IMR-90 (cell line): Measurements from ENCODE around the gene KLF16. TPM values are rescaled to one million over a fixed set of nuclear protein-coding genes. Genes with fewer than 3 reads are reported as not detected.

Experiments
- ATAC-seq: fragments of 200-7000 bp; cut with Tn5 transposase; 2 replicates; pipeline ENCODE4 v1.9.1; 2020; ENCODE audit warnings: low read depth, mild to moderate bottlenecking, moderate library complexity
- BruUV-seq: library from RNA; stranded (reverse); fragments of 400-500 nt; replicated peaks from 2 replicates; lab custom pipeline; 2021; lab: Mats Ljungman, UMichigan
- CTCF ChIA-PET: fragments of 300-600 bp; formaldehyde crosslinking; extraction: SDS; loops from one replicate; lab custom pipeline; 2021; ENCODE audit warnings: antibody characterized with exemption; lab: Yijun Ruan, JAX
- POLR2A ChIA-PET: fragments of 300-600 bp; sonication (Branson Sonifier 250); formaldehyde crosslinking; loops from one replicate; lab custom pipeline; 2022; ENCODE audit warnings: antibody characterized with exemption; ENCODE audit not compliant: unreplicated experiment; lab: Charles Lee
- DNase-seq: peaks from one replicate; pipeline ENCODE4 v3.0.0; 2013
- H2AFZ ChIP-seq: replicated peaks from 2 replicates; pipeline ENCODE3; 2013; ENCODE audit warnings: low read length, mild to moderate bottlenecking; ENCODE audit not compliant: poor library complexity
- H2AK5ac ChIP-seq: 2 replicates; pipeline ENCODE4 v1.6.1; 2013; ENCODE audit warnings: low read depth, low read length, inconsistent platforms
- H2AK9ac ChIP-seq: replicated peaks from 2 replicates; pipeline ENCODE3; 2013; ENCODE audit warnings: mild to moderate bottlenecking, low read depth, low read length, moderate library complexity; ENCODE audit not compliant: poor library complexity
- H2BK120ac ChIP-seq: 2 replicates; pipeline ENCODE4 v1.6.1; 2013; ENCODE audit warnings: low read depth, low read length, inconsistent platforms
- H2BK15ac ChIP-seq: 3 replicates; pipeline ENCODE4 v1.6.1; 2013; ENCODE audit warnings: low read depth, low read length, inconsistent platforms
- H2BK20ac ChIP-seq: 2 replicates; pipeline ENCODE4 v1.6.1; 2013; ENCODE audit warnings: low read depth, mild to moderate bottlenecking, inconsistent platforms, low read length, moderate library complexity
- H2BK5ac ChIP-seq: 2 replicates; pipeline ENCODE4 v1.6.1; 2013; ENCODE audit warnings: mild to moderate bottlenecking, low read depth, low read length, inconsistent platforms; ENCODE audit not compliant: poor library complexity, severe bottlenecking
- H3K14ac ChIP-seq: replicated peaks from 2 replicates; pipeline ENCODE4 v1.6.1; 2013; ENCODE audit warnings: low read depth, low read length, inconsistent platforms
- H3K18ac ChIP-seq: 2 replicates; pipeline ENCODE4 v1.6.1; 2013; ENCODE audit warnings: low read depth, low read length, control low read depth
- H3K23ac ChIP-seq: 2 replicates; pipeline ENCODE4 v1.6.1; 2013; ENCODE audit warnings: low read depth, low read length, inconsistent platforms
- H3K27ac ChIP-seq: 2 replicates; pipeline ENCODE4 v1.5.1; 2013; ENCODE audit warnings: mild to moderate bottlenecking, control low read depth, low read length; ENCODE audit not compliant: insufficient read depth
- H3K27me3 ChIP-seq: 2 replicates; pipeline ENCODE4 v1.6.1; 2013; ENCODE audit warnings: low read length; ENCODE audit not compliant: control insufficient read depth, insufficient read depth
- H3K36me3 ChIP-seq: 2 replicates; pipeline ENCODE4 v1.6.1; 2013; ENCODE audit warnings: low read length, mixed read lengths; ENCODE audit not compliant: control insufficient read depth, insufficient read depth
- H3K4ac ChIP-seq: 2 replicates; pipeline ENCODE4 v1.6.1; 2013; ENCODE audit warnings: low read depth, low read length, inconsistent platforms
- H3K4me1 ChIP-seq: 2 replicates; pipeline ENCODE4 v1.6.1; 2013; ENCODE audit warnings: low read length, mixed read lengths; ENCODE audit not compliant: control insufficient read depth, insufficient read depth
- H3K4me2 ChIP-seq: 2 replicates; pipeline ENCODE4 v1.6.1; 2013; ENCODE audit warnings: low read depth, mild to moderate bottlenecking, control low read depth, low read length, moderate library complexity
- H3K4me3 ChIP-seq: 2 replicates; pipeline ENCODE4 v1.5.1; 2013; ENCODE audit warnings: low read depth, mild to moderate bottlenecking, control low read depth, low read length, moderate library complexity; ENCODE audit not compliant: insufficient read depth
- H3K56ac ChIP-seq: 2 replicates; pipeline ENCODE4 v1.6.1; 2013; ENCODE audit warnings: low read length, inconsistent platforms; ENCODE audit not compliant: insufficient read depth; ENCODE audit errors: extremely low read depth
- H3K79me1 ChIP-seq, 2 experiments: 2 replicates each; pipeline ENCODE4 v1.6.1; 2013; ENCODE audit warnings: low read length in 2 of 2, inconsistent platforms in 1 of 2, low read depth in 1 of 2
- H3K9ac ChIP-seq: 2 replicates; pipeline ENCODE4 v1.6.1; 2013; ENCODE audit warnings: low read depth, low read length, control low read depth
- H3K9me1 ChIP-seq: 2 replicates; pipeline ENCODE4 v1.6.1; 2013; ENCODE audit warnings: low read length, inconsistent platforms; ENCODE audit not compliant: insufficient read depth
- H3K9me3 ChIP-seq: 2 replicates; pipeline ENCODE4 v1.6.1; 2013; ENCODE audit warnings: low read length; ENCODE audit not compliant: control insufficient read depth, insufficient read depth
- H4K20me1 ChIP-seq: 2 replicates; pipeline ENCODE4 v1.6.1; 2013; ENCODE audit warnings: low read length, inconsistent platforms; ENCODE audit not compliant: insufficient read depth
- H4K5ac ChIP-seq: 2 replicates; pipeline ENCODE4 v1.6.1; 2013; ENCODE audit warnings: mild to moderate bottlenecking, low read depth, low read length, control low read depth
- H4K8ac ChIP-seq, 2 experiments: 2 replicates each; pipeline ENCODE4 v1.6.1; 2013; ENCODE audit warnings: low read depth in 2 of 2, low read length in 2 of 2, control low read depth in 1 of 2, inconsistent platforms in 1 of 2
- H4K91ac ChIP-seq: 2 replicates; pipeline ENCODE4 v1.6.1; 2013; ENCODE audit warnings: low read depth, low read length, inconsistent platforms; ENCODE audit not compliant: insufficient read depth
- CEBPB ChIP-seq: IDR thresholded peaks from 2 replicates; pipeline ENCODE4 v1.6.1; 2012; ENCODE audit warnings: low read depth, low read length, improper control_type of control experiment
- FOS ChIP-seq: fragments of 150-350 bp; IDR thresholded peaks from 2 replicates; pipeline ENCODE4 v1.6.1; 2016; ENCODE audit warnings: low read depth, low read length
- MAFK ChIP-seq: IDR thresholded peaks from 2 replicates; pipeline ENCODE4 v1.6.1; 2012; ENCODE audit warnings: low read depth, low read length, improper control_type of control experiment
- MXI1 ChIP-seq: IDR thresholded peaks from 2 replicates; pipeline ENCODE4 v1.6.1; 2012; ENCODE audit warnings: low read depth, mild to moderate bottlenecking, low read length, moderate library complexity, borderline replicate concordance
- POLR2A ChIP-seq: IDR thresholded peaks from 2 replicates; pipeline ENCODE4 v1.6.1; 2012; ENCODE audit warnings: mild to moderate bottlenecking, low read depth, low read length
- RCOR1 ChIP-seq: IDR thresholded peaks from 2 replicates; pipeline ENCODE4 v1.6.1; 2012; ENCODE audit warnings: mild to moderate bottlenecking, low read length, improper control_type of control experiment; ENCODE audit not compliant: insufficient replicate concordance
- RFX5 ChIP-seq: IDR thresholded peaks from 2 replicates; pipeline ENCODE4 v1.8.0; 2012; ENCODE audit warnings: low read depth, mild to moderate bottlenecking, low read length, moderate library complexity
- SMC3 ChIP-seq: fragments of 150-350 bp; IDR thresholded peaks from 2 replicates; pipeline ENCODE4 v1.6.1; 2016; ENCODE audit warnings: low read depth, mild to moderate bottlenecking, antibody characterized with exemption, low read length, moderate library complexity
- WGBS, 2 experiments: methylation state at CpG; one replicate each; pipeline versions ENCODE4 v1.1.5 to v1.1.7; 2013; ENCODE audit warnings: missing lambda C conversion rate in 2 of 2; ENCODE audit not compliant: insufficient read length in 1 of 2; ENCODE audit errors: extremely low coverage in 2 of 2; 5-methylcytosine and 5-hydroxymethylcytosine counted together
- dilution Hi-C: fragments of 300-500 bp; cut with HindIII; formaldehyde crosslinking; loops from one replicate; pipeline ENCODE4 v1.14.3; 2018; ENCODE audit warnings: low sequenced_read_pairs; ENCODE audit not compliant: unreplicated experiment
- in situ Hi-C: fragments of 300-500 bp; cut with MboI; formaldehyde crosslinking; loops from 3 replicates; pipeline ENCODE4 v1.14.3; 2019; ENCODE audit warnings: low sequenced_read_pairs, inconsistent platforms, mixed read lengths
- intact Hi-C: fragments of 100-400 bp; cut with micrococcal nuclease; formaldehyde crosslinking; loops from 2 replicates; pipeline ENCODE4 v1.10.0; 2022
- polyA plus RNA-seq, 3 experiments: library from polyadenylated mRNA; depleted of rRNA; stranded (reverse); fragments of >200 nt; gene quantifications; 2 replicates each; pipeline ENCODE4 v1.2.3, GENCODE V29; 2012; ENCODE audit warnings: low replicate concordance in 1 of 3
- total RNA-seq: library from RNA; depleted of rRNA; stranded (reverse); fragments of >200 nt; gene quantifications from 2 replicates; pipeline ENCODE4 v1.2.3, GENCODE V29; 2012
- TF ChIP-seq, protein P1 (sequence below): fragments of 150-350 bp; IDR thresholded peaks from 2 replicates; pipeline ENCODE4 v1.6.1; 2017; ENCODE audit warnings: mild to moderate bottlenecking, antibody characterized with exemption, low read length, low read depth
- TF ChIP-seq, protein P2 (sequence below): conservative IDR thresholded peaks from 2 replicates; pipeline ENCODE4 v1.5.1; 2012; ENCODE audit warnings: mild to moderate bottlenecking, low read depth, low read length, improper control_type of control experiment
- TF ChIP-seq, protein P3 (sequence below): fragments of 150-350 bp; IDR thresholded peaks from 2 replicates; pipeline ENCODE4 v1.6.1; 2016; ENCODE audit warnings: low read depth, mild to moderate bottlenecking, low read length, moderate library complexity, borderline replicate concordance

The KLF16 gene
- total and polyA plus RNA-seq, 2 of the 4 experiments (the other 2 are of a cell fraction), result 0.90 to 13.1 TPM

GRCh38 chr19:1836458-1837221, 26.7 kb downstream of the KLF16 start:
- peaks cover 3% of the 10 kb centered on the region for H3K36me3 ChIP-seq
- no peak overlapping the region for H2AFZ ChIP-seq
- ATAC-seq, result no peak
- no peaks in the 10 kb centered on the region for H3K4me1 ChIP-seq
- no peak overlapping the region for H3K4me2 ChIP-seq
- H3K23ac ChIP-seq, result no peak overlapping the region
- H2AK9ac ChIP-seq, result no peak overlapping the region
- no peak overlapping the region for H3K4ac ChIP-seq
- WGBS, 2 experiments, result 100% methylated on average over 5 of the region's 31 CpGs; no CpG with 5 or more reads in 1 of the 2 experiments
- H2AK5ac ChIP-seq, result no peak overlapping the region
- H2BK120ac ChIP-seq, result no peak overlapping the region
- DNase-seq, result no peak
- no peak overlapping the region for H3K14ac ChIP-seq
- peaks cover 18 to 74% of the 10 kb centered on the region in 2 experiments for H3K79me1 ChIP-seq
- no TSS peak for BruUV-seq
- H4K8ac ChIP-seq, result no peak overlapping the region
- no peak for TF ChIP-seq MXI1
- TF ChIP-seq POLR2A, result no peak
- TF ChIP-seq SMC3, result no peak
- TF ChIP-seq CEBPB, result no peak
- TF ChIP-seq FOS, result no peak
- TF ChIP-seq RFX5, result no peak
- no peak for TF ChIP-seq RCOR1
- no peak for TF ChIP-seq MAFK
- TF ChIP-seq, protein P1, sequence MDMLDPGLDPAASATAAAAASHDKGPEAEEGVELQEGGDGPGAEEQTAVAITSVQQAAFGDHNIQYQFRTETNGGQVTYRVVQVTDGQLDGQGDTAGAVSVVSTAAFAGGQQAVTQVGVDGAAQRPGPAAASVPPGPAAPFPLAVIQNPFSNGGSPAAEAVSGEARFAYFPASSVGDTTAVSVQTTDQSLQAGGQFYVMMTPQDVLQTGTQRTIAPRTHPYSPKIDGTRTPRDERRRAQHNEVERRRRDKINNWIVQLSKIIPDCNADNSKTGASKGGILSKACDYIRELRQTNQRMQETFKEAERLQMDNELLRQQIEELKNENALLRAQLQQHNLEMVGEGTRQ, result no peak
- TF ChIP-seq, protein P2, sequence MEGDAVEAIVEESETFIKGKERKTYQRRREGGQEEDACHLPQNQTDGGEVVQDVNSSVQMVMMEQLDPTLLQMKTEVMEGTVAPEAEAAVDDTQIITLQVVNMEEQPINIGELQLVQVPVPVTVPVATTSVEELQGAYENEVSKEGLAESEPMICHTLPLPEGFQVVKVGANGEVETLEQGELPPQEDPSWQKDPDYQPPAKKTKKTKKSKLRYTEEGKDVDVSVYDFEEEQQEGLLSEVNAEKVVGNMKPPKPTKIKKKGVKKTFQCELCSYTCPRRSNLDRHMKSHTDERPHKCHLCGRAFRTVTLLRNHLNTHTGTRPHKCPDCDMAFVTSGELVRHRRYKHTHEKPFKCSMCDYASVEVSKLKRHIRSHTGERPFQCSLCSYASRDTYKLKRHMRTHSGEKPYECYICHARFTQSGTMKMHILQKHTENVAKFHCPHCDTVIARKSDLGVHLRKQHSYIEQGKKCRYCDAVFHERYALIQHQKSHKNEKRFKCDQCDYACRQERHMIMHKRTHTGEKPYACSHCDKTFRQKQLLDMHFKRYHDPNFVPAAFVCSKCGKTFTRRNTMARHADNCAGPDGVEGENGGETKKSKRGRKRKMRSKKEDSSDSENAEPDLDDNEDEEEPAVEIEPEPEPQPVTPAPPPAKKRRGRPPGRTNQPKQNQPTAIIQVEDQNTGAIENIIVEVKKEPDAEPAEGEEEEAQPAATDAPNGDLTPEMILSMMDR, result no peak
- TF ChIP-seq, protein P3, sequence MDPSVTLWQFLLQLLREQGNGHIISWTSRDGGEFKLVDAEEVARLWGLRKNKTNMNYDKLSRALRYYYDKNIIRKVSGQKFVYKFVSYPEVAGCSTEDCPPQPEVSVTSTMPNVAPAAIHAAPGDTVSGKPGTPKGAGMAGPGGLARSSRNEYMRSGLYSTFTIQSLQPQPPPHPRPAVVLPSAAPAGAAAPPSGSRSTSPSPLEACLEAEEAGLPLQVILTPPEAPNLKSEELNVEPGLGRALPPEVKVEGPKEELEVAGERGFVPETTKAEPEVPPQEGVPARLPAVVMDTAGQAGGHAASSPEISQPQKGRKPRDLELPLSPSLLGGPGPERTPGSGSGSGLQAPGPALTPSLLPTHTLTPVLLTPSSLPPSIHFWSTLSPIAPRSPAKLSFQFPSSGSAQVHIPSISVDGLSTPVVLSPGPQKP, result no peak
- no peak overlapping the region for H3K56ac ChIP-seq
- peaks cover 96% of the 10 kb centered on the region for H4K20me1 ChIP-seq
- H2BK5ac ChIP-seq, result no peak overlapping the region
- no peak overlapping the region for H3K27ac ChIP-seq
- in situ Hi-C loops, result no loop called here
- ChIA-PET CTCF (interaction anchor here (0.5 to 3.9 kb wide), 4 partner anchors 11 to 630 kb away, joined by 3 to 17 read pairs (median 4); no protein-coding TSS in a partner anchor), POLR2A (no interaction called here)
- H3K27me3 ChIP-seq, result no peaks in the 10 kb centered on the region
- H2BK15ac ChIP-seq, result no peak overlapping the region
- H3K9ac ChIP-seq, result no peak overlapping the region
- H4K91ac ChIP-seq, result no peak overlapping the region
- no peaks in the 10 kb centered on the region for H3K9me1 ChIP-seq
- intact Hi-C loops, result no loop called here
- no peak overlapping the region for H3K4me3 ChIP-seq
- no peak overlapping the region for H4K5ac ChIP-seq
- dilution Hi-C loops, result no loop called here
- H2BK20ac ChIP-seq, result no peak overlapping the region
- H3K18ac ChIP-seq, result no peak overlapping the region
- H3K9me3 ChIP-seq, result no peaks in the 10 kb centered on the region
